HCT116 (cell line): ENCODE results near the gene SMIM33. TPM values are rescaled to one million over a fixed set of nuclear protein-coding genes. Genes with fewer than 3 reads are reported as not detected.

Experiments
- ATAC-seq: fragments of 200-7000 bp; cut with Tn5 transposase; 2 replicates; pipeline ENCODE4 v1.9.1; 2020; ENCODE audit warnings: mild to moderate bottlenecking, moderate library complexity
- BruUV-seq: library from RNA; stranded (reverse); fragments of 400-500 nt; replicated peaks from 2 replicates; lab custom pipeline; 2021; lab: Mats Ljungman, UMichigan
- CTCF ChIA-PET: fragments of 300-600 bp; sonication (Branson Sonifier 250); formaldehyde crosslinking; loops from one replicate; lab custom pipeline; 2021; ENCODE audit warnings: antibody characterized with exemption; lab: Charles Lee
- POLR2A ChIA-PET: fragments of 300-600, 350-600 bp; sonication (Branson Sonifier 250); formaldehyde crosslinking; loops from one replicate; lab custom pipeline; 2021; ENCODE audit warnings: antibody characterized with exemption; lab: Charles Lee
- RAD21 ChIA-PET, 2 experiments: fragments of 300-600 bp; sonication (Branson Sonifier 250); formaldehyde crosslinking; loops; one replicate each; lab custom pipeline; 2023; ENCODE audit warnings: low total read pairs in 2 of 2; ENCODE audit not compliant: uncharacterized antibody in 2 of 2, unreplicated experiment in 2 of 2, low non-redundant PET in 1 of 2; lab: Charles Lee
- DNase-seq: peaks from one replicate; pipeline ENCODE4 v3.0.0-alpha.2; 2010; ENCODE audit warnings: low read depth, low spot score
- H2AFZ ChIP-seq: fragments of 200-600 bp; shearing (Covaris generic), sonication (generic); 2 replicates; pipeline ENCODE4 v1.6.1; 2017; ENCODE audit warnings: low read depth, mixed run types, mixed read lengths, antibody characterized with exemption, low read length; ENCODE audit not compliant: poor library complexity, severe bottlenecking
- H3K27ac ChIP-seq: 2 replicates; pipeline ENCODE4 v1.5.1; 2012; ENCODE audit warnings: low read depth, low read length
- H3K27me3 ChIP-seq: fragments of 200-600 bp; sonication (generic); 2 replicates; pipeline ENCODE4 v1.6.1; 2016; ENCODE audit warnings: mixed run types, low read length, mixed read lengths; ENCODE audit not compliant: insufficient read depth
- H3K36me3 ChIP-seq, 2 experiments: fragments of 200-500 bp in 1 of 2; fragments of 200-600 bp in 1 of 2; sonication (Bioruptor generic) in 1 of 2; sonication (generic) in 1 of 2; 2 replicates each; pipeline versions ENCODE4 v1.5.1 to v1.6.1; 2014 to 2016; ENCODE audit warnings: low read length in 2 of 2, inconsistent platforms in 1 of 2, mixed read lengths in 1 of 2, mixed run types in 1 of 2; ENCODE audit not compliant: insufficient read depth in 2 of 2, control insufficient read depth in 1 of 2
- H3K4me1 ChIP-seq, 2 experiments: fragments of 200-600 bp in 1 of 2; sonication (generic) in 1 of 2; 2 replicates each; pipeline versions ENCODE4 v1.5.1 to v1.6.1; 2012 to 2017; ENCODE audit warnings: low read length in 2 of 2, inconsistent platforms in 1 of 2, mild to moderate bottlenecking in 1 of 2, mixed read lengths in 1 of 2, mixed run types in 1 of 2, moderate library complexity in 1 of 2; ENCODE audit not compliant: insufficient read depth in 2 of 2, control insufficient read depth in 1 of 2
- H3K4me2 ChIP-seq: fragments of 200-600 bp; sonication (generic); 2 replicates; pipeline ENCODE4 v1.6.1; 2017; ENCODE audit warnings: mixed run types, low read length, mixed read lengths
- H3K4me3 ChIP-seq, 2 experiments: fragments of 200-600 bp in 1 of 2; sonication (generic) in 1 of 2; replicated peaks in 1 of 2; 2 replicates each; pipeline ENCODE4 v1.5.1; 2011 to 2016; ENCODE audit warnings: low read length in 2 of 2, control low read depth in 1 of 2, low read depth in 1 of 2, mild to moderate bottlenecking in 1 of 2, mixed read lengths in 1 of 2, mixed run types in 1 of 2
- H3K79me2 ChIP-seq: fragments of 200-600 bp; sonication (generic); 2 replicates; pipeline ENCODE4 v1.6.1; 2017; ENCODE audit warnings: mild to moderate bottlenecking, mixed run types, low read length, moderate library complexity, mixed read lengths; ENCODE audit not compliant: insufficient read depth
- H3K9ac ChIP-seq: fragments of 200-600 bp; sonication (generic); 2 replicates; pipeline ENCODE4 v1.6.1; 2016; ENCODE audit warnings: low read length, mixed read lengths
- H3K9me2 ChIP-seq: fragments of 200-600 bp; sonication (generic), shearing (Covaris generic); 2 replicates; pipeline ENCODE4 v1.6.1; 2017; ENCODE audit warnings: mixed run types, mild to moderate bottlenecking, moderate library complexity; ENCODE audit not compliant: insufficient read depth
- H3K9me3 ChIP-seq, 2 experiments: fragments of 200-500 bp in 1 of 2; fragments of 200-600 bp in 1 of 2; sonication (Bioruptor generic) in 1 of 2; sonication (generic) in 1 of 2; 2 replicates each; pipeline ENCODE4 v1.6.1; 2014 to 2017; ENCODE audit warnings: low read length in 2 of 2, mixed read lengths in 2 of 2, inconsistent platforms in 1 of 2, low read depth in 1 of 2, mild to moderate bottlenecking in 1 of 2, mixed run types in 1 of 2, moderate library complexity in 1 of 2; ENCODE audit not compliant: control insufficient read depth in 1 of 2, insufficient read depth in 1 of 2
- H4K20me1 ChIP-seq: fragments of 200-600 bp; sonication (generic), shearing (Covaris generic); 2 replicates; pipeline ENCODE4 v1.6.1; 2017; ENCODE audit warnings: mixed run types, mild to moderate bottlenecking, moderate library complexity; ENCODE audit not compliant: insufficient read depth
- CBX3 ChIP-seq: IDR thresholded peaks from 2 replicates; pipeline ENCODE4 v1.6.1; 2012; ENCODE audit warnings: low read depth
- EGR1 ChIP-seq: IDR thresholded peaks from 2 replicates; pipeline ENCODE4 v1.6.1; 2012; ENCODE audit warnings: low read depth
- ELF1 ChIP-seq: IDR thresholded peaks from 2 replicates; pipeline ENCODE4 v1.6.1; 2012; ENCODE audit warnings: low read depth, borderline replicate concordance
- EZH2 ChIP-seq: fragments of 200-600 bp; sonication (generic); IDR thresholded peaks from 2 replicates; pipeline ENCODE4 v1.6.1; 2017; ENCODE audit warnings: antibody characterized with exemption, mixed run types
- FOSL1 ChIP-seq: IDR thresholded peaks from 2 replicates; pipeline ENCODE4 v1.6.1; 2012; ENCODE audit warnings: low read depth
- JUND ChIP-seq: IDR thresholded peaks from 2 replicates; pipeline ENCODE4 v1.6.1; 2012
- MAX ChIP-seq: IDR thresholded peaks from 2 replicates; pipeline ENCODE4 v1.6.1; 2012
- POLR2A ChIP-seq: IDR thresholded peaks from 2 replicates; pipeline ENCODE4 v1.7.0; 2011; ENCODE audit warnings: borderline replicate concordance; ENCODE audit not compliant: insufficient read depth, insufficient read length; ENCODE audit errors: extremely low read depth
- POLR2AphosphoS5 ChIP-seq: IDR thresholded peaks from 2 replicates; pipeline ENCODE4 v1.6.1; 2011; ENCODE audit warnings: mild to moderate bottlenecking, low read depth, low read length, moderate library complexity
- REST ChIP-seq: IDR thresholded peaks from 2 replicates; pipeline ENCODE4 v1.6.1; 2012; ENCODE audit warnings: low read depth
- SIN3A ChIP-seq: IDR thresholded peaks from 2 replicates; pipeline ENCODE4 v1.6.1; 2012; ENCODE audit warnings: low read depth
- SP1 ChIP-seq: IDR thresholded peaks from 2 replicates; pipeline ENCODE4 v1.6.1; 2012; ENCODE audit warnings: low read depth
- SRF ChIP-seq: IDR thresholded peaks from 2 replicates; pipeline ENCODE4 v1.6.1; 2012; ENCODE audit warnings: low read depth
- YY1 ChIP-seq: IDR thresholded peaks from 2 replicates; pipeline ENCODE4 v1.6.1; 2011; ENCODE audit warnings: low read length, low read depth, moderate library complexity, mild to moderate bottlenecking; ENCODE audit not compliant: insufficient replicate concordance; ENCODE audit errors: extremely low read depth
- ZNF274 ChIP-seq: fragments of 200-500 bp; sonication (Bioruptor generic); IDR thresholded peaks from 2 replicates; pipeline ENCODE4 v1.6.1; 2014; ENCODE audit warnings: mild to moderate bottlenecking, low read depth, low read length, inconsistent platforms
- intact Hi-C: fragments of 100-400 bp; cut with micrococcal nuclease; formaldehyde crosslinking; loops from 2 replicates; pipeline ENCODE4 v1.10.0; 2022
- total RNA-seq: library from RNA; stranded (reverse); gene quantifications from one replicate; pipeline ENCODE4 v1.2.1, GENCODE V29; 2021; ENCODE audit not compliant: unreplicated experiment
- TF ChIP-seq, protein P1 (sequence below): IDR thresholded peaks from 2 replicates; pipeline ENCODE4 v1.6.1; 2011; ENCODE audit warnings: mild to moderate bottlenecking, low read length, moderate library complexity; ENCODE audit not compliant: insufficient replicate concordance; ENCODE audit errors: extremely low read depth

SMIM33 gene
- total RNA-seq, 1 experiment from 2014 or later, result not detected

DNA sequence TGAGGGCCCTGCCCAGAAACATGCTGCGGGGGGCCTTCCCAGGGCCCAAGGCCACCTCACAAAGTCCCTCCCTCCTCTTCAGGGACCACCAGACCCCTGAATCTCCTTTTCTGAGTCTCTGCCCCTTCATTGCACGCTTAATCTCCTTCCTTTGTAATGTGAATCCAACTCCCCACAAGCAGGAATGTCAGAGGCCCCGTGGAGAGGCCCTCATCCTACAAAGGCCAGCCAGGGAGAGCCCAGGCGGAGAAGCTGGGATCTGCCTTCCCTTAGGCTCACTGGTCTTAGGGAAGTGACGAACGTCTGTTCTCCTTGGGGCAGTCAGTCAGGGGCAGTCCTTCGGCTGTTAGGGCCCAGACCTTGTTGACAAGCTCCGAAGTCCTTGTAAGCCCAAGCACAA is 2.3 kb downstream of the SMIM33 start:
- no peak for ATAC-seq
- no peak overlapping the region for H3K27ac ChIP-seq
- H3K4me2 ChIP-seq, result no peak overlapping the region
- H3K4me3 ChIP-seq, result no peak overlapping the region
- DNase-seq, result no peak
- H3K9me2 ChIP-seq, result no peaks in the 10 kb centered on the region
- H3K36me3 ChIP-seq, result 0 out of 4 replicates have a peak, but pooled peaks cover 0 to 2% of the 10 kb centered on the region in 2 experiments
- H3K9me3 ChIP-seq, result no peaks in the 10 kb centered on the region
- no peak overlapping the region for H2AFZ ChIP-seq
- no TSS peak for BruUV-seq
- peaks cover 9% of the 10 kb centered on the region in 2 experiments; a peak in 2 of 4 replicates for H3K4me1 ChIP-seq
- RAD21 ChIA-PET, result no interaction called here
- TF ChIP-seq POLR2AphosphoS5 (no peak), EZH2 (no peak), SRF (no peak), ELF1 (no peak), JUND (no peak), SIN3A (no peak), CBX3 (no peak), YY1 (no peak), MAX (no peak), SP1 (no peak), ZNF274 (no peak), POLR2A (no peak), REST (no peak), FOSL1 (no peak), EGR1 (no peak)
- TF ChIP-seq, protein P1, sequence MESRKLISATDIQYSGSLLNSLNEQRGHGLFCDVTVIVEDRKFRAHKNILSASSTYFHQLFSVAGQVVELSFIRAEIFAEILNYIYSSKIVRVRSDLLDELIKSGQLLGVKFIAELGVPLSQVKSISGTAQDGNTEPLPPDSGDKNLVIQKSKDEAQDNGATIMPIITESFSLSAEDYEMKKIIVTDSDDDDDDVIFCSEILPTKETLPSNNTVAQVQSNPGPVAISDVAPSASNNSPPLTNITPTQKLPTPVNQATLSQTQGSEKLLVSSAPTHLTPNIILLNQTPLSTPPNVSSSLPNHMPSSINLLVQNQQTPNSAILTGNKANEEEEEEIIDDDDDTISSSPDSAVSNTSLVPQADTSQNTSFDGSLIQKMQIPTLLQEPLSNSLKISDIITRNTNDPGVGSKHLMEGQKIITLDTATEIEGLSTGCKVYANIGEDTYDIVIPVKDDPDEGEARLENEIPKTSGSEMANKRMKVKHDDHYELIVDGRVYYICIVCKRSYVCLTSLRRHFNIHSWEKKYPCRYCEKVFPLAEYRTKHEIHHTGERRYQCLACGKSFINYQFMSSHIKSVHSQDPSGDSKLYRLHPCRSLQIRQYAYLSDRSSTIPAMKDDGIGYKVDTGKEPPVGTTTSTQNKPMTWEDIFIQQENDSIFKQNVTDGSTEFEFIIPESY, result no peak
- TF ChIP-seq, all 23 proteins: peak for 0
- POLR2A ChIA-PET, result no interaction called here
- no peaks in the 10 kb centered on the region for H4K20me1 ChIP-seq
- H3K9ac ChIP-seq, result no peak overlapping the region
- CTCF ChIA-PET, result no interaction called here
- no peaks in the 10 kb centered on the region for H3K27me3 ChIP-seq
- intact Hi-C loops, result no loop called here
- H3K79me2 ChIP-seq, result no peaks in the 10 kb centered on the region
